ENCODE measurements around the gene FPR2. TPM values are rescaled to one million over a fixed set of nuclear protein-coding genes. Genes with fewer than 3 reads are reported as not detected.

FPR2 gene
- total and polyA plus RNA-seq, 8 donors, result 0.48 to 2.9 (median 1.3) TPM; not detected in 2

DNA sequence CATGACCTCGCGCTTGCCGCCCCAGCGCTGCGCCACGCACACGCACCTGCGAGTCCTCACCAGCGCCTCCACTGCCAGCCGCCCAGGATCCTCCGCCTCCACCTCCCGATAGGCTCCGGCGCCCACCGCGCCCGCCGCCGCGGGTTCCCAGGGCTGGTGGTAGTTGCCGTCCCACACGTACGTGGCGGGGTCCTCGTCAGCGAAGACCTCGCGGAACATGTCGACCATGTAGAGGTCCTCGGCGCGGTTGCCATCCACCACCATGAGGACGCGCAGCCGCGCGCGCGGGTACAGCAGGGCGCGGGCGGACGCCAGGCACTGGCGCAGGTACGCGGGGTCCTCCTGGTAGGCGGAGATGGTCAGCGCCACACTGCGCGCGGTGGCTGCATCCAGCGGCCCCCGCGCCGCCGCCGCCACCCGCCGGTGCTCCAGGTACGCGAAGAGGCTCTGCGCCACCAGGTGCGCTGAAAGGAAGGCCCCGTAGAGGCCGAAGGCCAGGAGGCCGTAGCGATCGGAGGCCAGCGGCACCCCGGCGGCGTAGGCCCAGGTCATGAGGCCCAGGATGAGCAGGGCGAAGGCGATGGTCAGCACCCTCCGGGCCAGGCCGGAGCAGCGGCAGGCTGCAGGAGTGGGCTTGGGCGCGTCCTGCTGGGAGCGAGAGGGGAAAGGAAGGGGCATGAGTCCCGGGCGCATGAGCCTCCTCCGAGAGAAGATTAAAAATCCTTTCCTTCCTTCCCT lies 41.6 kb upstream of the FPR2 start:
- no peak for DNase-seq
- H3K4me1 ChIP-seq, result peaks cover 0 to 11% (median 8%) of the 10 kb centered on the region in 4 donors
- peaks cover 13 to 87% (median 33%) of the 10 kb centered on the region in 3 donors for H3K27me3 ChIP-seq

DNA sequence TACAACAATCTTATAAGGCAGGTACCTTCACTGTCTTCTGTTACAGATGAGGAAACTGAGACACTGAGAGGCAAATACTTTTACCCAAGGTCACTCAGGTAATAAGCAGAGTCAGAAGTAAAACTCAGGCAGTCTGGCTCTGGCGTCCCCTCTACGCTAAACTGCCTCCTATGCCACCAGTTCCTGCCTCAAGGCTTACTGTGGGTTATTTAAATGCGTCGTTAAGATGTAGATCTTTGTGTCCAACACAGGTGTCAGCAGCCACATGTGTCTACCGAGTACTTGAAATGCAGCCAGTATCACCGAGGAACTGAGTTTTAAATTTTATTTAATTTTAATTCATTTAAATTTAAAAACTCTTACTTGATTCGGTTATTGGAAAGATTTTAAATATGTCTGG lies 39.1 kb upstream of the FPR2 start:
- Histone ChIP-seq H3K36me3 (no peaks in the 10 kb centered on the region), H3K27me3 (peaks cover 13 to 97% (median 43%) of the 10 kb centered on the region in 3 donors), H3K4me1 (peaks cover 0 to 11% (median 8%) of the 10 kb centered on the region in 4 donors), H3K9me3 (no peaks in the 10 kb centered on the region), H3K27ac (no peak overlapping the region), H3K4me3 (no peak overlapping the region)
- 63 to 81% (median 77%) methylated on average over 7 of the region's 7 CpGs for WGBS, 5 donors
- intact Hi-C loops (cut with DNase I; ENCODE audit: low total_unique reads), result no loop called here
- TF ChIP-seq POLR2A (IDR thresholded peaks at IDR 0.05) (no peak), EP300 (IDR thresholded peaks at IDR 0.05) (no peak), POLR2AphosphoS5 (IDR thresholded peaks at IDR 0.05) (no peak), CTCF (IDR thresholded peaks at IDR 0.05) (no peak)
- no peak for DNase-seq

More for the DNA sequence above, 41.6 kb upstream of the FPR2 start:
- H3K36me3 ChIP-seq, result no peaks in the 10 kb centered on the region
- TF ChIP-seq POLR2A (IDR thresholded peaks at IDR 0.05) (no peak), CTCF (IDR thresholded peaks at IDR 0.05) (no peak), EP300 (IDR thresholded peaks at IDR 0.05) (no peak), POLR2AphosphoS5 (IDR thresholded peaks at IDR 0.05) (no peak)
- H3K9me3 ChIP-seq, result no peaks in the 10 kb centered on the region
- WGBS, 5 donors, result 6 to 9% (median 7%) methylated on average over 27 to 83 of the region's 83 CpGs
- intact Hi-C loops (cut with DNase I; ENCODE audit: low total_unique reads), result no loop called here
- peak overlapping the region; percentile 3 to 39 (median 16) for H3K4me3 ChIP-seq
- H3K27ac ChIP-seq, result no peak overlapping the region

DNA sequence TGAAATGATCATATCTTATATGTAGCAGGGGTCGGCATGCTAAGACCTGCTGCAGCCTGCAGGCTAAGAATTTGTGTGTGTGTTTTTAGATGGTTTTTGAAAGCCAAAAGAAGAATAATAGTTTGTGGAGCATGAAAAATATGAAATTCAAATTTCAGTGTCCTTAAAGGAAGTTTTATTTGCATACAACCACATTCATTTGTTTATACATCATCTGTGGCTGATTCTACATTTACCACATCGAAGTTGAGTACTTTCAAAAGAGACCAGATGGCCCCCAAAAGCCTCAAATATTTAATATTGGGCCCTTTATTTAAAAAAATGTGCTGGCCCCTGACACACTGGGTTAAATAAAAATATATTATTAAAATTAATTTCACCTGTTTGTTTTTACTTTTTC lies 38.5 kb upstream of the FPR2 start:
- peaks cover 0 to 11% (median 8%) of the 10 kb centered on the region in 4 donors for H3K4me1 ChIP-seq
- no peak overlapping the region for H3K4me3 ChIP-seq
- WGBS, 5 donors, result 57 to 69% (median 65%) methylated on average over 2 of the region's 2 CpGs
- DNase-seq, result no peak
- no peak for TF ChIP-seq POLR2A (IDR thresholded peaks at IDR 0.05)
- no peak for TF ChIP-seq EP300 (IDR thresholded peaks at IDR 0.05)
- no peaks in the 10 kb centered on the region for H3K36me3 ChIP-seq
- H3K27me3 ChIP-seq, result peaks cover 13 to 98% (median 49%) of the 10 kb centered on the region in 3 donors
- H3K9me3 ChIP-seq, result no peaks in the 10 kb centered on the region
- intact Hi-C loops (cut with DNase I; ENCODE audit: low total_unique reads), result no loop called here
- no peak overlapping the region for H3K27ac ChIP-seq

DNA sequence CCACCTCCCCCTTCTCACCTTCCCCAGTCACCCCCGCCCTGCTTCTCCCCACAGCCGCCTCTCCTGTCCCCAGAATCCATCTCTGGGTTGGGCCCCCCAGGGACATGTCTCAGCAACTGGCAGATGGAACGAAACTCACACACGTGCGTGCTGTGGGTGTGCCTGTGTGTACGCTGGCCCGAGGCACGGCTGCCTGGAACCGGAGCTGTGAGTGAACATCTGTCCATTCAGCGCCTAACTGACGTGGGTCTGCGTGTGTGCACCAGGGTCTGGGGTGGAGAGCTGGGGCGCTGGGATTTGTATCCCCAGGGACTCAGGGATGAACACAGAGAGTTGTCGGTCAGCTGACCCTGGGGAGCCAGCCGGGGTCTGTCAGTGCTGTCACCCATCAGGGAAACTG lies 36.4 kb upstream of the FPR2 start:
- Histone ChIP-seq H3K4me3 (no peak overlapping the region), H3K4me1 (peaks cover 0 to 4% (median 3%) of the 10 kb centered on the region in 4 donors), H3K36me3 (no peaks in the 10 kb centered on the region), H3K27ac (no peak overlapping the region), H3K9me3 (peaks cover 0 to 3% (median under 1%) of the 10 kb centered on the region in 4 donors), H3K27me3 (peaks cover 6 to 98% (median 40%) of the 10 kb centered on the region in 3 donors)
- intact Hi-C loops (cut with DNase I; ENCODE audit: low total_unique reads), result no loop called here
- peak in 1 of 2 donors; percentile 45 for DNase-seq
- TF ChIP-seq CTCF (IDR thresholded peaks at IDR 0.05) (no peak), POLR2AphosphoS5 (IDR thresholded peaks at IDR 0.05) (no peak), EP300 (IDR thresholded peaks at IDR 0.05) (no peak), POLR2A (IDR thresholded peaks at IDR 0.05) (no peak)
- WGBS, 5 donors, result 39 to 44% (median 43%) methylated on average over 13 to 15 of the region's 15 CpGs

DNA sequence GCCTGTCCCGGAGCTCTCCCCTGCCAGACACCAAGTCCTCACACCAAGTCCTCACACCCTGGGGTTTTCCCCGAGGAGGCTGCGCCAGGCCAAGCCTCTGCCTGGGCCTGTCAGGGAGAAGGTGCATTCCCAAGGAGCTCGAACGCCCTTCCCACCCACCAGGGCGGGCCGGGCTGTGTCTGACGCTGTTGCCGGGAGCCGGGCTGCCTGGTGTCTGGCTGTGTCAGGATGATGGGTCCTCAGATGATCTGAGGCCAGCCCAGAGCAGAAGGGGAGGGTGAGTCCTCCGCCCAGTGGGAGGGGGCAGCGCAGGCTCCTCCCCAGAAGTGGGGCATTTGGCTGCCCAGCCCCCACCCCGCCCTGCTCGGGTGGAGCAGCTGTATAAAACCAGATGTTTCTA lies 34.9 kb upstream of the FPR2 start:
- TF ChIP-seq POLR2AphosphoS5 (IDR thresholded peaks at IDR 0.05) (no peak), POLR2A (IDR thresholded peaks at IDR 0.05) (no peak), EP300 (IDR thresholded peaks at IDR 0.05) (no peak), CTCF (IDR thresholded peaks at IDR 0.05) (no peak)
- intact Hi-C loops (cut with DNase I; ENCODE audit: low total_unique reads), result no loop called here
- peaks cover 0 to 18% (median 14%) of the 10 kb centered on the region in 4 donors for H3K9me3 ChIP-seq
- peak in 1 of 2 donors; percentile 78 for DNase-seq
- H3K27ac ChIP-seq, result no peak overlapping the region
- H3K4me3 ChIP-seq, result no peak overlapping the region
- 22 to 40% (median 28%) methylated on average over 13 to 14 of the region's 14 CpGs for WGBS, 5 donors
- H3K4me1 ChIP-seq, result no peaks in the 10 kb centered on the region
- no peaks in the 10 kb centered on the region for H3K36me3 ChIP-seq
- H3K27me3 ChIP-seq, result peaks cover 0 to 96% (median 25%) of the 10 kb centered on the region in 3 donors

Measured in stomach (tissue), 9 donors.